Astrocyte (in vitro differentiated cells and primary cell): ENCODE measurements around the gene HLA-DRB5.

Experiments
- EZH2 ChIP-seq: IDR thresholded peaks from 2 replicates; pipeline ENCODE4 v1.6.1; 2012; ENCODE audit warnings: mild to moderate bottlenecking, low read length, inconsistent platforms; ENCODE audit not compliant: insufficient read depth
- TF ChIP-seq, protein P1 (sequence below): IDR thresholded peaks from 2 replicates; pipeline ENCODE4 v1.5.1; 2011; ENCODE audit warnings: low read depth, mild to moderate bottlenecking, inconsistent platforms, low read length, moderate library complexity; ENCODE audit not compliant: insufficient read depth

DNA sequence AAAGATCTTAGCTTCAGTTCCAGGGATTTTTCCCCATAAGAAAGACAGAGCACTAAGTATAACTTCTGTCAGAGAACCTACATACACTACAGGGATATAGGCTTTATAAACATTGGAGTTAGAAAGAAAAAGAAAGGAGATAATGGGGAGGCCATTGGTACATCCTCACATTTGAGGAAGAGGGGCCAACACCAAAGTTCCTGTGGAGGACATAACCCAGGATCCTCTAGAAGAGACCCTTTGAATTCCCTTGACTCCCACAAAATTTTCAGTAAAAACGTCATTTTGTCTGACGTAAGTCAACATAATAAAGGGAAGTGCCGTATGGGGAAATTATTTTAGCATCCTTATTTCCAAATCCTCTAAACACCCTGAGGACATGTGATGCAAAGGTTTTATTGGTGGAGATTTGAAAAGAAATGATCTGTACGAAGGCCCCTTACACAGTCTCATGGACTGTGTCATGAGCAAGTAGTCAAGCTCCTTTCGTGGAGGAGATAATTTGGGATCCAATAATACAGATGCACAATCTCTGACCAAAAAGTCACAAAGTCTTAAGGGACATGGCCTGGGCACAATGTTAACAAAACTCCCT is 57.2 kb downstream of the HLA-DRB5 start:
- TF ChIP-seq, protein P1, sequence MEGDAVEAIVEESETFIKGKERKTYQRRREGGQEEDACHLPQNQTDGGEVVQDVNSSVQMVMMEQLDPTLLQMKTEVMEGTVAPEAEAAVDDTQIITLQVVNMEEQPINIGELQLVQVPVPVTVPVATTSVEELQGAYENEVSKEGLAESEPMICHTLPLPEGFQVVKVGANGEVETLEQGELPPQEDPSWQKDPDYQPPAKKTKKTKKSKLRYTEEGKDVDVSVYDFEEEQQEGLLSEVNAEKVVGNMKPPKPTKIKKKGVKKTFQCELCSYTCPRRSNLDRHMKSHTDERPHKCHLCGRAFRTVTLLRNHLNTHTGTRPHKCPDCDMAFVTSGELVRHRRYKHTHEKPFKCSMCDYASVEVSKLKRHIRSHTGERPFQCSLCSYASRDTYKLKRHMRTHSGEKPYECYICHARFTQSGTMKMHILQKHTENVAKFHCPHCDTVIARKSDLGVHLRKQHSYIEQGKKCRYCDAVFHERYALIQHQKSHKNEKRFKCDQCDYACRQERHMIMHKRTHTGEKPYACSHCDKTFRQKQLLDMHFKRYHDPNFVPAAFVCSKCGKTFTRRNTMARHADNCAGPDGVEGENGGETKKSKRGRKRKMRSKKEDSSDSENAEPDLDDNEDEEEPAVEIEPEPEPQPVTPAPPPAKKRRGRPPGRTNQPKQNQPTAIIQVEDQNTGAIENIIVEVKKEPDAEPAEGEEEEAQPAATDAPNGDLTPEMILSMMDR: no peak
- TF ChIP-seq EZH2: no peak
